ENCODE results near the gene KRTAP10-5.

The KRTAP10-5 gene

GRCh38 chr21:44529503-44530125 is 50.8 kb downstream of the KRTAP10-5 start:
- no peak for DNase-seq

Measured in right kidney (tissue), 1 donor.